Neutrophil (primary cell): ENCODE measurements around the gene CHD2.

ENCODE experiments used
- H3K27ac ChIP-seq: fragments of 200-600 bp; sonication (generic); 2 replicates; pipeline ENCODE4 v1.5.1; 2016; ENCODE audit warnings: mild to moderate bottlenecking, moderate library complexity
- H3K27me3 ChIP-seq: fragments of 200-600 bp; sonication (generic); 2 replicates; pipeline ENCODE4 v1.6.0; 2016; ENCODE audit warnings: mild to moderate bottlenecking
- H3K36me3 ChIP-seq: fragments of 200-600 bp; sonication (generic); 2 replicates; pipeline ENCODE4 v1.5.1; 2017
- H3K4me1 ChIP-seq, 2 experiments: fragments of 200-600 bp in 1 of 2; sonication (generic) in 1 of 2; 1 replicate in 1 of 2; 2 replicates in 1 of 2; pipeline versions ENCODE4 v1.5.1 to v1.6.1; 2013 to 2016; ENCODE audit warnings: low read depth in 1 of 2, low read length in 1 of 2, mild to moderate bottlenecking in 1 of 2, moderate library complexity in 1 of 2; ENCODE audit not compliant: control insufficient read depth in 1 of 2, insufficient read depth in 1 of 2
- H3K4me3 ChIP-seq, 2 experiments: fragments of 200-600 bp in 1 of 2; sonication (generic) in 1 of 2; 1 replicate in 1 of 2; 2 replicates in 1 of 2; pipeline ENCODE4 v1.5.1; 2013 to 2016; ENCODE audit warnings: low read depth in 1 of 2, low read length in 1 of 2, mild to moderate bottlenecking in 1 of 2, moderate library complexity in 1 of 2
- H3K9me3 ChIP-seq: fragments of 200-600 bp; sonication (generic); 2 replicates; pipeline ENCODE4 v1.5.1; 2016
- CTCF ChIP-seq: fragments of 200-600 bp; sonication (generic); IDR thresholded peaks from 2 replicates; pipeline ENCODE4 v1.5.1; 2016; ENCODE audit warnings: antibody characterized with exemption

CHD2 gene

DNA sequence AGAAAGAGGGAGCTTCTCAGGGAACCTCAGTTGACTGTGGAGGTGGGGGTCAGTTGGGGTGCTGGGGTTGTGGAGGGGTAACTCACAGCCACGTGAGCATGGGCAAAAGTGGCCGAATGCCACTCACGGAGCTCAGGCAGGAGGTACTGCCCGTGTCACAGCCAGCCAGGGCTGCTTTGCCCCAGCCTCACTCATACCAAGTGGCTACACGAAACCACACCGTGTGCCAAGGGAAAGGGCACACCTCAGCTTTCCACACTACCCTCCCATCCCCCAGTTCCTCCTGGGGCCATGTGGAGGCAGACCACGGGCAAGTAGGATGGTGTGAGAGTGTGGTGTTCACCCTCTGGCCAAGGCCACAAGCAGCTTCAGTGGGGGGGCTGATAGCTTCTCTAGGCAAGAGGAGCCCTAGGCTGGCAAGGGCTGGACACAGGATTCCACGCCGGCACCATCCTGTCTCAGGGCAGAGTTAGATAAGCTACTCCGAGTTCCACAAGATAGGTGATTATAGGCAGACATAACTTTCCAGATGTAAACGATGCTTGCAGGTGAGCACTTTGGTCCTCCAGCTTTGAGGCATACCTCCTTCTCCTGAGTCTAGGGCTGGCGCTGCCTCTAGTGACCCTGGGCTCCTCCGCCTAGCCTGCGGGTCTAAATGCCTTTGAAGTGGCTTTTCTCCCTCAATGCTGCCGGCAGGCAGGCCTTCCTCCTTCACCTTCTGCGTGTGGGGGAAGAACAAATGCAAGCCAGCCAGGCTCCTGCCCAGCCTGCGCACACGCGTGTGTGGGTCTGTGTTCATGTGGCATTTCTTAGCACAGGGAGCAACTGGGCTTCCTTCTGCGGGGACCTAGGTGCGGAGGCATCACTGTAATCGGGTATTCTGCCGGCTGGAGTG is 163.9 kb downstream of the CHD2 start:
- no peaks in the 10 kb centered on the region for H3K4me1 ChIP-seq

GRCh38 chr15:93065641-93066045 is 165.5 kb downstream of the CHD2 start:
- peaks cover 56% of the 10 kb centered on the region for H3K27me3 ChIP-seq
- H3K27ac ChIP-seq, result no peak overlapping the region
- no peaks in the 10 kb centered on the region for H3K9me3 ChIP-seq
- no peak overlapping the region for H3K4me3 ChIP-seq
- no peak for TF ChIP-seq CTCF
- H3K4me1 ChIP-seq, result no peaks in the 10 kb centered on the region
- no peaks in the 10 kb centered on the region for H3K36me3 ChIP-seq

More for the DNA sequence above, 163.9 kb downstream of the CHD2 start:
- peaks cover 43% of the 10 kb centered on the region for H3K27me3 ChIP-seq
- H3K27ac ChIP-seq, result no peak overlapping the region
- H3K9me3 ChIP-seq, result no peaks in the 10 kb centered on the region
- H3K36me3 ChIP-seq, result no peaks in the 10 kb centered on the region
- no peak for TF ChIP-seq CTCF
- H3K4me3 ChIP-seq, result no peak overlapping the region

DNA sequence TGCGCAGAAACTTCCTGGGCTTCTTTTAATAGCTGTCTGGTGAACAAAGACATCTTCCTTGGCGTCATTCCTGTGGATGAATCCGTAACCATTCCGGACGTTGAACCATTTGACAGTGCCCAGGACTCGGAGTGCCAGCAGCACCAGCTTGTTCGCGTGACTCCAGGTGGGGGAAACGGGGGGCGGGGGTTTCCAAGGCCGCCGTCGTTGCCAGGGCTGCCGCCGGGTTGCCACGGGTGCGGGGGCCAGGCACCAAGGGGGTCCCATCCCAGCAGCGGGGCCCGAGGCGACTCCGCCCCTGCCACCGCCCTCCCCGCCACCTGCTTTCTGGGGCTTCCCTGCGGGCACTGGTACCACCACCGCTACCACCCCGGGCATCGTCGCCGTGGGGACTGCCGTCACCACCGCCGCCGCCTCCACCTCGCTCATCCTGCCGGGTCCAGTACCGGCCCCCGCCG is 166.1 kb downstream of the CHD2 start:
- no peaks in the 10 kb centered on the region for H3K4me1 ChIP-seq
- no peak overlapping the region for H3K27ac ChIP-seq
- peaks cover 56% of the 10 kb centered on the region for H3K27me3 ChIP-seq
- H3K4me3 ChIP-seq, result no peak overlapping the region
- H3K36me3 ChIP-seq, result no peaks in the 10 kb centered on the region
- H3K9me3 ChIP-seq, result no peaks in the 10 kb centered on the region
- TF ChIP-seq CTCF, result no peak

DNA sequence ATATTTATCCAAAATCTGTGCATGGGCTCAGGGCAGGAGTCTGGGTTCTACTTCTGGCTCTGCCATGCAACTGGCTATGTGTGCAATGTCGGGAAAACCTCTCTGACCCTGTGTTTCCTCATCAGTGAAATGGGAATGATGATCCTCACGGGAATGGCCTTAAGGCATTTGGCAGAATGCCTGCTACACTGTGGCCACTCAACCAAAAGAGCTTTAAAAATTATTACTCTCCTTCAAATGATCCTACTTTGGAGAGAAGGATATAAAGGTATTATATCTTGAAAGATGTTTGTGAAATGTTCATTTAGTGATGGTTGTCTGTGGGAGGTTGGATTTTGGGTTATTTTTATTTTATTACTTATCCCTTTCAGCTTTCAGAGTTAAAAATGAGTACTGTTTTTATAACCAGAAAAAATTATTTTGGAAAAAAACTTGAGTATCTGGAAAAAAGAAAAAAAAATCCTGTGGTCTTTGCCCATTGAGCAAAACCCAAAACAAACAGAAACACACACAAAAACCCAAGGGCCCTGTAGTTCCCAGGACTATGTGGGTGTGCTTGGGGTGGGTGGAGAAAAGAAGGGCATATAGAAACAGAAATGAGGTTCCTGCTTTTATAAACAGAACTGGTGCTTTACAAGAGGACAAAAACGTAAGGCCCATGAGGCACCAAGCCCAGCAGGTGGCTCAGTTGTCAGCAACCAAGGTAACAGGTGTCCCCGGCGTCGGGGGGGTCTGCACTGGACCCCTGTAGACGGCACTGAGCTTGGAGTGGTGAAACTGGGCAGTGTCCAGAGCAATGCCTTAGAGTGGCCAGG is 166.9 kb downstream of the CHD2 start:
- Histone ChIP-seq H3K27me3 (peaks cover 57% of the 10 kb centered on the region), H3K36me3 (no peaks in the 10 kb centered on the region), H3K4me1 (no peaks in the 10 kb centered on the region), H3K9me3 (no peaks in the 10 kb centered on the region), H3K4me3 (no peak overlapping the region), H3K27ac (no peak overlapping the region)
- no peak for TF ChIP-seq CTCF

- Histone ChIP-seq H3K4me3 (no peak overlapping the region), H3K27ac (no peak overlapping the region), H3K36me3 (no peaks in the 10 kb centered on the region), H3K4me1 (peaks cover 0 to 6% of the 10 kb centered on the region in 2 experiments), H3K27me3 (peaks cover 57% of the 10 kb centered on the region), H3K9me3 (no peaks in the 10 kb centered on the region)
- no peak for TF ChIP-seq CTCF
Observed at GRCh38 chr15:93067649-93068085, 167.5 kb downstream of the CHD2 start.
